ENCODE results near the gene ANXA6. TPM values are rescaled to one million over a fixed set of nuclear protein-coding genes. Genes with fewer than 3 reads are reported as not detected.
A peak's percentile ranks its signal among the peaks of the same experiment; 100 is the strongest.

The ANXA6 gene
- total and polyA plus RNA-seq, 8 donors, result 28.4 to 240 (median 88.2) TPM

- peak in 1 of 2 donors; percentile 76 for DNase-seq
- no peaks in the 10 kb centered on the region for H3K9me3 ChIP-seq
- H3K36me3 ChIP-seq, result peaks cover 0 to 10% (median 5%) of the 10 kb centered on the region in 4 donors
- H3K4me1 ChIP-seq, result peaks cover 62 to 85% (median 76%) of the 10 kb centered on the region in 4 donors
- intact Hi-C loops (cut with DNase I; ENCODE audit: low total_unique reads), result no loop called here
- H3K4me3 ChIP-seq, result peak overlapping the region in 2 of 4 donors; percentile 79 to 80
- 66 to 73% (median 69%) methylated on average over 6 of the region's 6 CpGs for WGBS, 5 donors
- no peaks in the 10 kb centered on the region for H3K27me3 ChIP-seq
- TF ChIP-seq, protein P1, sequence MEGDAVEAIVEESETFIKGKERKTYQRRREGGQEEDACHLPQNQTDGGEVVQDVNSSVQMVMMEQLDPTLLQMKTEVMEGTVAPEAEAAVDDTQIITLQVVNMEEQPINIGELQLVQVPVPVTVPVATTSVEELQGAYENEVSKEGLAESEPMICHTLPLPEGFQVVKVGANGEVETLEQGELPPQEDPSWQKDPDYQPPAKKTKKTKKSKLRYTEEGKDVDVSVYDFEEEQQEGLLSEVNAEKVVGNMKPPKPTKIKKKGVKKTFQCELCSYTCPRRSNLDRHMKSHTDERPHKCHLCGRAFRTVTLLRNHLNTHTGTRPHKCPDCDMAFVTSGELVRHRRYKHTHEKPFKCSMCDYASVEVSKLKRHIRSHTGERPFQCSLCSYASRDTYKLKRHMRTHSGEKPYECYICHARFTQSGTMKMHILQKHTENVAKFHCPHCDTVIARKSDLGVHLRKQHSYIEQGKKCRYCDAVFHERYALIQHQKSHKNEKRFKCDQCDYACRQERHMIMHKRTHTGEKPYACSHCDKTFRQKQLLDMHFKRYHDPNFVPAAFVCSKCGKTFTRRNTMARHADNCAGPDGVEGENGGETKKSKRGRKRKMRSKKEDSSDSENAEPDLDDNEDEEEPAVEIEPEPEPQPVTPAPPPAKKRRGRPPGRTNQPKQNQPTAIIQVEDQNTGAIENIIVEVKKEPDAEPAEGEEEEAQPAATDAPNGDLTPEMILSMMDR (IDR thresholded peaks at IDR 0.05), result peak in 3 of 7 experiments; percentile 0 to 23 (median 8)
- no peak for TF ChIP-seq POLR2A (IDR thresholded peaks at IDR 0.05)
- peak overlapping the region; percentile 53 to 99 (median 98) for H3K27ac ChIP-seq
Measured at GRCh38 chr5:151082282-151082902, 75.2 kb downstream of the ANXA6 start.

DNA sequence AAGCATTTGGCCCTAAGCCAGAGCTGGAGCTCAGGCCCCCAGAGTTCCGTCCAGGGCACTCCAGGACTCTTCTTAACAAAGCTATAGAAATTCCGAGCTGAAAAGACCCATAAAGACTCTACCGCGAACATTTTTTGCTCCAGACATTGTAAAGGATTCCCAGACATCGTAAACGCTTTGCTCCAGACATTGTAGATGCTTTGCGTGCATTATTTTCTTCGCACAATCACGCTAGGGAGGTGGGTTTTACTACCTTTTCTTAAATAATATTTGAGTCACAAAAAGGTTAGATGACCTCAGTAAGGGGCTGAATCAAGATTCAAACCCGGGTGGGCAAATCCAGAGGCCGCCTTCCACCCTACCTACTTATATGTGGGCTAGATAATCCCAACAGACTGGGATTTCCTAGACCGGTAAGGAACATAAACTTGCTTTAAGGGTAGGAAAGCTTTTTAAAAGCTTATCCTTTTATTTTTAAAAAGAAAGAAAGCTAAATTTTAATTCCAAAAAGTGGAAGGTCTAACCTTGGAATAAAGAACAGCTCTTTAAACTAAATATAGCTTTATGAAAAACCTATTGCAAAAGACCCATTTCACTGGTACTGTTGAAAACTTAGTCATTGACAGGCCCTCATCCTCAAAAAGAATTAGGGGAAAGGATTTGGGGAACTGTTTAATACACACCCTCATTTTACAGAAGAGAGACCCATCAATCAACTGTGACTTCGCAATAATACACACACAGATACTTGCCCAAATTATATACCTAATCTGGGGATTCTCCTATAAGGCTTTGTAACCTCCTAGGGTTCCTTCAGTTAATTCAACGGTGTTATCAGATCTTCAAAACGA, 75.9 kb downstream of the ANXA6 start:
- intact Hi-C loops (cut with DNase I; ENCODE audit: low total_unique reads), result no loop called here
- peak overlapping the region; percentile 96 to 99 (median 98) for H3K27ac ChIP-seq
- no peak for TF ChIP-seq POLR2A (IDR thresholded peaks at IDR 0.05)
- no peak for TF ChIP-seq EP300 (IDR thresholded peaks at IDR 0.05)
- TF ChIP-seq, protein P1 (IDR thresholded peaks at IDR 0.05), result peak in 1 of 7 experiments; percentile 4
- no peak for TF ChIP-seq POLR2AphosphoS5 (IDR thresholded peaks at IDR 0.05)
- DNase-seq, result no peak
- peak overlapping the region; percentile 79 to 95 (median 80) for H3K4me3 ChIP-seq
- H3K36me3 ChIP-seq, result peaks cover 0 to 18% (median 6%) of the 10 kb centered on the region in 4 donors
- H3K4me1 ChIP-seq, result peaks cover 62 to 85% (median 77%) of the 10 kb centered on the region in 4 donors
- 10 to 17% (median 13%) methylated on average over 15 of the region's 15 CpGs for WGBS, 5 donors
- H3K9me3 ChIP-seq, result no peaks in the 10 kb centered on the region
- no peaks in the 10 kb centered on the region for H3K27me3 ChIP-seq

DNA sequence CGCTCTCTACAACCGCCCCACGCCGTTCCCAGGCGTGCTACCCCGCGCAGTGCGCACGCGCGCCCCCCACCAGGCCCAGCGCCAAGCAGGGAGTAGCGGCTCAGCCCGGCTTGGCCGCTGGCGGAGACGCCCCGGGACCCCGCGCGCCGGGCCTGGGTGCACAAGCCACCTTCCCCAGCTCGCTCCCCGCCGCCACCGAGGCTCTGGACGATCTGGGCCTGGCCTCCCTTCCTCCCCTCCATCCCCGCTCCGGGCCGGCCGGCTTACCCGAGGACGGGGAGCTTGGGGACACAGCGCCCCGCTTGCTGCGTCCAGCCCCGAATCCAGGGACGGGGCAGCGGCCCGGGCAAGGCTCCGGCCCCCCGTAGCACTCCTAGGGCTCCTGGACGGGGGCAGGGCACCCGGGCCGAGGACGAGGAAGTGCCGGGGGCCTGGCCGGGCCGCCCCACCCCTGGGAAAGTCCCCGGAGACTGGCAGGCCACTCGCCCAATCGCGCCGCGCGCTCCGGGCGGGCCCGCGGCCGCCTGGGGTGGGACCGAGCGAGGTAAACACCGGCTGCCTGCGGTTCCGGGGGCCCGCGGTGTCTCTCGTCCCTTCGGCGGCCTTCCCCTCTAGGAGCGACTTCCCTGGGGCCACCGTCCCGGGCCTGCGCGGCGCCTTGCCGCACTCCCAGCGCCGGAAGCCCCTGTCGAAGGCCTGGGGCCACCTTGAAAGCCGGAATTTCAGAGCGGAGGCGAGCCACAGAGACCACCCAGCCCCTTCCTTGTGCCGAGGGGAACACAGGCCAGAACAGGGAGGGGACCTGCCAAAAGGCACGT, 76.8 kb downstream of the ANXA6 start, which contains the start of gene TNIP1:
TSS of gene TNIP1 (minus strand) at position 422 of the 818 bp plus-strand sequence. CDS start 15,939 bp downstream, outside the sequence.
- H3K4me1 ChIP-seq, result peaks cover 64 to 85% (median 77%) of the 10 kb centered on the region in 4 donors
- TF ChIP-seq, protein P1 (IDR thresholded peaks at IDR 0.05), result no peak
- TF ChIP-seq POLR2A (IDR thresholded peaks at IDR 0.05) (peak in 1 of 4 donors; percentile 3), POLR2AphosphoS5 (IDR thresholded peaks at IDR 0.05) (peak; percentile 55 to 92 (median 90)), EP300 (IDR thresholded peaks at IDR 0.05) (no peak)
- WGBS, 5 donors, result 0 to 1% (median 0%) methylated on average over 25 to 86 of the region's 86 CpGs

More for the DNA sequence above, 76.8 kb downstream of the ANXA6 start, which contains the start of gene TNIP1:
- Histone ChIP-seq H3K4me3 (peak within 1 kb of the TSS; percentile 79 to 95 (median 80)), H3K27ac (peak within 1 kb of the TSS; percentile 96 to 99 (median 98)), H3K36me3 (peaks cover 0 to 19% (median 6%) of the 10 kb centered on the region in 4 donors), H3K27me3 (no peaks in the 10 kb centered on the region), H3K9me3 (no peaks in the 10 kb centered on the region)
- DNase-seq, result peak; percentile 96 to 97
- intact Hi-C loops (cut with DNase I; ENCODE audit: low total_unique reads), result no loop called here

Measured in stomach (tissue), 9 donors.